MV-4-11 (cell line): Measurements from ENCODE around the gene NEDD4.

Experiments
- DNase-seq: peaks from one replicate; lab custom pipeline; 2025; lab: John Stamatoyannopoulos, UW

The NEDD4 gene

DNA sequence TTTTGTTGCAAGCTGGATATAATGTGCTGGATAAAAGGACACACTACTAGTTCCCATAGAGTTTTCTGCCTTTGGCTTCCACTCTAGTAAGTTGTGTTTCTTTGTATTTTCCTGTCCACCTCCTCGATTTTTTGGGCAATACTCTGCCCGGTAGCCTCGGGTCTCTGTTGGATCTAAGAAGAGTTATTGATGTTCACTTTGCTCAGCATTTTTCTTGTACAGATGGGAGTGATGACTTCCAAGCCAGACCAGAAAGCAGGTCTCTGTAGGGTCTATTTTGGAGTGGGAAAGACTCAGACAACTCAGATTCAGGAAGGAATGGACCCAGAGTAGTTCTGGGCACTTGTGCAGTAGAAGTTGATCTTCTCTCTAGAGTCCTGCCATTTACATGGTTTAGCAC is 214.5 kb downstream of the NEDD4 start:
- DNase-seq = no peak
